GM06990 (cell line): ENCODE results near the gene MTHFS.

Experiments used
- DNase-seq: peaks from one replicate; pipeline ENCODE4 v3.0.0-alpha.2; 2011; ENCODE audit not compliant: insufficient read length; ENCODE audit errors: extremely low read depth
- H3K27me3 ChIP-seq: replicated peaks from 2 replicates; pipeline ENCODE4 v1.6.0; 2011; ENCODE audit warnings: low read length; ENCODE audit not compliant: control insufficient read depth, insufficient read depth
- H3K36me3 ChIP-seq: 2 replicates; pipeline ENCODE4 v1.5.1; 2011; ENCODE audit warnings: low read length; ENCODE audit not compliant: control insufficient read depth, insufficient read depth
- H3K4me3 ChIP-seq: replicated peaks from 2 replicates; pipeline ENCODE4 v1.5.1; 2011; ENCODE audit warnings: low read depth, mild to moderate bottlenecking, control low read depth, low read length
- CTCF ChIP-seq: IDR thresholded peaks from 2 replicates; pipeline ENCODE4 v1.5.1; 2011; ENCODE audit warnings: low read length, control low read depth, mild to moderate bottlenecking, inconsistent platforms; ENCODE audit not compliant: insufficient read depth, poor library complexity, severe bottlenecking

The MTHFS gene

DNA sequence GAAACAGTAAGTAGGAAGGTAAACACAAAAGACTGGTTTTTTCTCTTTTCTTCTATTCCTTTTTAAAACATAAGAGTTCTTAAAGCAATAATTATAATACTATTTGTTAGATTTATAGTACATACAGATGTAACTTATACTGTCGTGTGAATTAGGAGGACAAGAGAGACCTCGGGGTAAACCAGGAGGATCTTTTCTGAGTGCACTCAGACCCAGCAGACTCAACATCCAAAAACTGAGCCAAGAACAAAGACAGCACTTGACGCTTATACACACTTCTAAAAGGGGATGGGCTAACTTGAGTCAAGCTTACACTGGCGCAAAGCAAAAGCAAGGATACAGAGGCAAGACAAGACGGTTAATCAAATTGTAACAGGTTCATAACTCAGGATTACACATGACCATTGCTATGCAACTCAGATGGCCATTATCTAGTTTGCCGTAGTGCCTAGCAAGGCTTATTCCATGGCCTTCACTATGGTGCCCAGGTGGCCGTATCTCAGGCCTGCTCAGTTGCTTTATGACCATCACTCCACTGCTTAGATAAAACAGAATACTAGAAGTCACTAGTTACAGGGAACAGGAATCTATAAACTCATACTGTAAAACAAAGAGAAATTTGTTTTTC is 18.6 kb downstream of the MTHFS start:
- Histone ChIP-seq H3K27me3 (no peaks in the 10 kb centered on the region), H3K36me3 (peaks cover 10% of the 10 kb centered on the region), H3K4me3 (no peak overlapping the region)
- no peak for DNase-seq
- TF ChIP-seq CTCF: no peak

DNA sequence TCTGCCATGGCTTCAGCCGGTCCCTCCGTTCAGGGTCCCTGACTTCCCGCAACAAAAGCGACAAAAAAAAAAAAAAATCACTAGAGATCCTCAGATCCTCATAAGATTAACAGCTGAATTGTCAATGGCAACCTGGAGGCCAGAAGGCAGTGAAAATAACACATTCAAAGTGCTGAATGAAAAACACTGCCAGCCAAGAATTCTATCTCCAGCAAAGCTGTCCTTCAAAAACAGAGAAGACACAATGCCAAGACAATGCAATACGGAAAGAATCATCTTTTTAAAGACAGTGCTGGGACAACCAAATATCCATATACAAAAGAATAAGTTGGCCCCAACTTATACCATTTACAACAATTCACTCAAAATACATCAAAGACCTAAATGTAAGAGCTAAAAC is 21.6 kb downstream of the MTHFS start:
- no peak for TF ChIP-seq CTCF
- DNase-seq: no peak
- peaks cover 9% of the 10 kb centered on the region for H3K36me3 ChIP-seq
- H3K4me3 ChIP-seq: no peak overlapping the region
- no peaks in the 10 kb centered on the region for H3K27me3 ChIP-seq

- Histone ChIP-seq H3K27me3 (no peaks in the 10 kb centered on the region), H3K4me3 (no peak overlapping the region), H3K36me3 (peaks cover 9% of the 10 kb centered on the region)
- DNase-seq: no peak
- no peak for TF ChIP-seq CTCF
These were observed 22.6 kb downstream of the MTHFS start for GRCh38 chr15:79874242-79874641.

- peaks cover 10% of the 10 kb centered on the region for H3K36me3 ChIP-seq
- DNase-seq: no peak
These were observed 24.3 kb downstream of the MTHFS start for GRCh38 chr15:79872358-79873017.

GRCh38 chr15:79868554-79868953 is 28.3 kb downstream of the MTHFS start:
- DNase-seq: no peak
- Histone ChIP-seq H3K27me3 (no peaks in the 10 kb centered on the region), H3K36me3 (peaks cover 10% of the 10 kb centered on the region), H3K4me3 (no peak overlapping the region)
- TF ChIP-seq CTCF: no peak

More at GRCh38 chr15:79872358-79873017, 24.3 kb downstream of the MTHFS start:
- no peak overlapping the region for H3K4me3 ChIP-seq
- H3K27me3 ChIP-seq: no peaks in the 10 kb centered on the region
- no peak for TF ChIP-seq CTCF
